Measurements from ENCODE around the gene SERTM2. TPM values are rescaled to one million over a fixed set of nuclear protein-coding genes. Genes with fewer than 3 reads are reported as not detected.

The SERTM2 gene
- total RNA-seq: not detected
- polyA plus RNA-seq: not detected

GRCh38 chrX:111511477-111511876 lies at the start of gene SERTM2:
Gene SERTM2, plus strand, starts transcription at chrX:111511645. Its CDS starts 7,213 bp downstream, at chrX:111518858.
- ATAC-seq (ENCODE audit: low read depth in 2 of 2) (no peak), DNase-seq (no peak)
- peaks cover 0 to 4% (median 0%) of the 10 kb centered on the region in 7 donors for H3K9me3 Mint-ChIP-seq
- no peaks in the 10 kb centered on the region for H3K27me3 ChIP-seq (ENCODE audit: control insufficient read depth, insufficient read depth, low read length)
- H3K9me3 ChIP-seq (ENCODE audit: control insufficient read depth in 2 of 2, low read length in 2 of 2): no peaks in the 10 kb centered on the region
- no peak within 1 kb of the TSS for H3K27ac ChIP-seq (ENCODE audit: insufficient read depth, low read length, poor library complexity, severe bottlenecking)
- no peak within 1 kb of the TSS for H3K4me3 ChIP-seq (ENCODE audit: low read depth, low read length)
- H3K27ac Mint-ChIP-seq: no peak within 1 kb of the TSS
- H3K4me3 Mint-ChIP-seq: no peak within 1 kb of the TSS
- no peaks in the 10 kb centered on the region for H3K4me1 ChIP-seq (ENCODE audit: control insufficient read depth, insufficient read depth, low read length, poor library complexity, severe bottlenecking)
- no peaks in the 10 kb centered on the region for H3K27me3 Mint-ChIP-seq
- no peaks in the 10 kb centered on the region for H3K36me3 Mint-ChIP-seq
- H3K36me3 ChIP-seq (ENCODE audit: control insufficient read depth, insufficient read depth, low read length): no peaks in the 10 kb centered on the region
- H3K4me1 Mint-ChIP-seq: no peaks in the 10 kb centered on the region

GRCh38 chrX:111465669-111466068 lies 45.8 kb upstream of the SERTM2 start:
- Mint-ChIP-seq H3K27ac (no peak overlapping the region), H3K27me3 (no peaks in the 10 kb centered on the region), H3K4me1 (no peaks in the 10 kb centered on the region), H3K4me3 (no peak overlapping the region), H3K36me3 (no peaks in the 10 kb centered on the region), H3K9me3 (peaks cover 0 to 4% (median 0%) of the 10 kb centered on the region in 7 donors)
- H3K4me1 ChIP-seq (ENCODE audit: control insufficient read depth, insufficient read depth, low read length, poor library complexity, severe bottlenecking): no peaks in the 10 kb centered on the region
- ATAC-seq (ENCODE audit: low read depth in 2 of 2) (no peak), DNase-seq (no peak)
- no peak overlapping the region for H3K4me3 ChIP-seq (ENCODE audit: low read depth, low read length)
- H3K27ac ChIP-seq (ENCODE audit: insufficient read depth, low read length, poor library complexity, severe bottlenecking): no peak overlapping the region
- H3K36me3 ChIP-seq (ENCODE audit: control insufficient read depth, insufficient read depth, low read length): no peaks in the 10 kb centered on the region
- no peaks in the 10 kb centered on the region for H3K27me3 ChIP-seq (ENCODE audit: control insufficient read depth, insufficient read depth, low read length)
- H3K9me3 ChIP-seq (ENCODE audit: control insufficient read depth in 2 of 2, low read length in 2 of 2): no peaks in the 10 kb centered on the region

- Histone ChIP-seq H3K4me3 (ENCODE audit: low read depth, low read length) (no peak overlapping the region), H3K27me3 (ENCODE audit: control insufficient read depth, insufficient read depth, low read length) (no peaks in the 10 kb centered on the region), H3K36me3 (ENCODE audit: control insufficient read depth, insufficient read depth, low read length) (no peaks in the 10 kb centered on the region), H3K4me1 (ENCODE audit: control insufficient read depth, insufficient read depth, low read length, poor library complexity, severe bottlenecking) (no peaks in the 10 kb centered on the region), H3K9me3 (ENCODE audit: control insufficient read depth in 2 of 2, low read length in 2 of 2) (no peaks in the 10 kb centered on the region), H3K27ac (ENCODE audit: insufficient read depth, low read length, poor library complexity, severe bottlenecking) (no peak overlapping the region)
- H3K4me1 Mint-ChIP-seq: no peaks in the 10 kb centered on the region
- peaks cover 0 to 4% (median 0%) of the 10 kb centered on the region in 7 donors for H3K9me3 Mint-ChIP-seq
- ATAC-seq (ENCODE audit: low read depth in 2 of 2): no peak
- no peak overlapping the region for H3K4me3 Mint-ChIP-seq
- no peaks in the 10 kb centered on the region for H3K27me3 Mint-ChIP-seq
- H3K36me3 Mint-ChIP-seq: no peaks in the 10 kb centered on the region
- no peak for DNase-seq
- no peak overlapping the region for H3K27ac Mint-ChIP-seq
Observed at GRCh38 chrX:111467896-111468295, 43.5 kb upstream of the SERTM2 start.

GRCh38 chrX:111470681-111471403 lies 40.6 kb upstream of the SERTM2 start:
- no peaks in the 10 kb centered on the region for H3K4me1 Mint-ChIP-seq
- ATAC-seq (ENCODE audit: low read depth in 2 of 2) (no peak), DNase-seq (no peak)
- H3K4me3 ChIP-seq (ENCODE audit: low read depth, low read length): no peak overlapping the region
- H3K36me3 Mint-ChIP-seq: no peaks in the 10 kb centered on the region
- H3K36me3 ChIP-seq (ENCODE audit: control insufficient read depth, insufficient read depth, low read length): no peaks in the 10 kb centered on the region
- no peak overlapping the region for H3K4me3 Mint-ChIP-seq
- H3K27ac ChIP-seq (ENCODE audit: insufficient read depth, low read length, poor library complexity, severe bottlenecking): no peak overlapping the region
- H3K9me3 ChIP-seq (ENCODE audit: control insufficient read depth in 2 of 2, low read length in 2 of 2): no peaks in the 10 kb centered on the region
- peaks cover 0 to 4% (median 0%) of the 10 kb centered on the region in 7 donors for H3K9me3 Mint-ChIP-seq
- no peaks in the 10 kb centered on the region for H3K4me1 ChIP-seq (ENCODE audit: control insufficient read depth, insufficient read depth, low read length, poor library complexity, severe bottlenecking)
- no peaks in the 10 kb centered on the region for H3K27me3 Mint-ChIP-seq
- no peaks in the 10 kb centered on the region for H3K27me3 ChIP-seq (ENCODE audit: control insufficient read depth, insufficient read depth, low read length)
- no peak overlapping the region for H3K27ac Mint-ChIP-seq

DNA sequence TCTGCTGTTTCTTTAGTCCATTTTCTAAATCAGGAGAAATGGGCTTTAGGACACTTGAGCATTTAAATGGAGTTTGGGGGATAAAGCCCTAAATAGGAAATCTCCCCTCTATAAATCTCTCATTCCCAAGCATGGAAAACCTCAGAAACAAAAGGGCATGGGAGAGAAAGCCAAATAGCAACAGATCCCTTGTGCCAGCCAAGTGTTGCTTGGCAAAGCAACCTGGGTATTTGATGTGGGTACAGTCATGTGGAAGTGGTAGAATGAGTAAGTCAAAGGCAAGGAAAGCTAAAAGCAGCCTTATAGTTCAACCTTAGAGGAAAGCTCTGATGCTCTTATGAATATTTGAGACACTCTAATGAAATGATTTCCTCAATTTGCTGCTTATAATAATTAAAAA lies 29.5 kb upstream of the SERTM2 start:
- DNase-seq (no peak), ATAC-seq (ENCODE audit: low read depth in 2 of 2) (no peak)
- H3K27me3 Mint-ChIP-seq: no peaks in the 10 kb centered on the region
- no peak overlapping the region for H3K27ac Mint-ChIP-seq
- H3K4me1 Mint-ChIP-seq: no peaks in the 10 kb centered on the region
- Histone ChIP-seq H3K4me1 (ENCODE audit: control insufficient read depth, insufficient read depth, low read length, poor library complexity, severe bottlenecking) (no peaks in the 10 kb centered on the region), H3K27ac (ENCODE audit: insufficient read depth, low read length, poor library complexity, severe bottlenecking) (no peak overlapping the region), H3K36me3 (ENCODE audit: control insufficient read depth, insufficient read depth, low read length) (no peaks in the 10 kb centered on the region), H3K4me3 (ENCODE audit: low read depth, low read length) (no peak overlapping the region), H3K27me3 (ENCODE audit: control insufficient read depth, insufficient read depth, low read length) (no peaks in the 10 kb centered on the region), H3K9me3 (ENCODE audit: control insufficient read depth in 2 of 2, low read length in 2 of 2) (no peaks in the 10 kb centered on the region)
- peaks cover 0 to 10% (median 1%) of the 10 kb centered on the region in 7 donors for H3K9me3 Mint-ChIP-seq
- H3K4me3 Mint-ChIP-seq: no peak overlapping the region
- H3K36me3 Mint-ChIP-seq: no peaks in the 10 kb centered on the region

- Mint-ChIP-seq H3K9me3 (peaks cover 0 to 14% (median 0%) of the 10 kb centered on the region in 7 donors), H3K36me3 (no peaks in the 10 kb centered on the region), H3K4me1 (no peaks in the 10 kb centered on the region), H3K27me3 (no peaks in the 10 kb centered on the region), H3K4me3 (no peak overlapping the region), H3K27ac (no peak overlapping the region)
- Histone ChIP-seq H3K4me1 (ENCODE audit: control insufficient read depth, insufficient read depth, low read length, poor library complexity, severe bottlenecking) (no peaks in the 10 kb centered on the region), H3K27ac (ENCODE audit: insufficient read depth, low read length, poor library complexity, severe bottlenecking) (no peak overlapping the region), H3K36me3 (ENCODE audit: control insufficient read depth, insufficient read depth, low read length) (no peaks in the 10 kb centered on the region), H3K27me3 (ENCODE audit: control insufficient read depth, insufficient read depth, low read length) (no peaks in the 10 kb centered on the region), H3K9me3 (ENCODE audit: control insufficient read depth in 2 of 2, low read length in 2 of 2) (no peaks in the 10 kb centered on the region), H3K4me3 (ENCODE audit: low read depth, low read length) (no peak overlapping the region)
- no peak for DNase-seq
- ATAC-seq (ENCODE audit: low read depth in 2 of 2): no peak
Observed at GRCh38 chrX:111483135-111483534, 28.3 kb upstream of the SERTM2 start.

- Histone ChIP-seq H3K9me3 (ENCODE audit: control insufficient read depth in 2 of 2, low read length in 2 of 2) (no peaks in the 10 kb centered on the region), H3K27ac (ENCODE audit: insufficient read depth, low read length, poor library complexity, severe bottlenecking) (no peak overlapping the region), H3K4me1 (ENCODE audit: control insufficient read depth, insufficient read depth, low read length, poor library complexity, severe bottlenecking) (no peaks in the 10 kb centered on the region), H3K4me3 (ENCODE audit: low read depth, low read length) (no peak overlapping the region), H3K36me3 (ENCODE audit: control insufficient read depth, insufficient read depth, low read length) (no peaks in the 10 kb centered on the region), H3K27me3 (ENCODE audit: control insufficient read depth, insufficient read depth, low read length) (no peaks in the 10 kb centered on the region)
- no peaks in the 10 kb centered on the region for H3K27me3 Mint-ChIP-seq
- ATAC-seq (ENCODE audit: low read depth in 2 of 2) (no peak), DNase-seq (no peak)
- H3K9me3 Mint-ChIP-seq: peaks cover 0 to 11% (median 0%) of the 10 kb centered on the region in 7 donors
- H3K36me3 Mint-ChIP-seq: no peaks in the 10 kb centered on the region
- no peak overlapping the region for H3K27ac Mint-ChIP-seq
- no peak overlapping the region for H3K4me3 Mint-ChIP-seq
- no peaks in the 10 kb centered on the region for H3K4me1 Mint-ChIP-seq
Observed at GRCh38 chrX:111483881-111484280, 27.6 kb upstream of the SERTM2 start.

DNA sequence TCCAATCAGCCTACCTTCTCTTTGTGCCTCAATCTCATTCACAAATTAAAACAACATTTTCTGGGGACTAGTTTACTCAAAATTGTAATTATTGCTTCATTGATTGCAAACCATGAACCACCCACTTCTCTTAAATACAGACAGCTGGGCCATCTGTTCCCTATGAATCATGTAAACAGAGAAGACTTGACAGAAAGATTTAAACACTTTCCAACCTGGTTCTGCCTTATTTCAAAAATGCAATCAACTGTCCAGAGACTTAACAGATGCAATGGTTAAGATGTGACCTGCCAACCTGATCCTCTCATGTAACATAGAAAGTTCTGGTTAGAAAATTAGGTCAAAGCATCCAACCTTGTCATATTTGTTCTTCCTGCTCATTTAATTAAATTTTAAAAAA lies 20.8 kb upstream of the SERTM2 start:
- Mint-ChIP-seq H3K27me3 (no peaks in the 10 kb centered on the region), H3K9me3 (peaks cover 0 to 8% (median 0%) of the 10 kb centered on the region in 7 donors), H3K4me1 (no peaks in the 10 kb centered on the region), H3K4me3 (no peak overlapping the region), H3K36me3 (no peaks in the 10 kb centered on the region), H3K27ac (no peak overlapping the region)
- Histone ChIP-seq H3K4me3 (ENCODE audit: low read depth, low read length) (no peak overlapping the region), H3K9me3 (ENCODE audit: control insufficient read depth in 2 of 2, low read length in 2 of 2) (no peaks in the 10 kb centered on the region), H3K4me1 (ENCODE audit: control insufficient read depth, insufficient read depth, low read length, poor library complexity, severe bottlenecking) (no peaks in the 10 kb centered on the region), H3K27ac (ENCODE audit: insufficient read depth, low read length, poor library complexity, severe bottlenecking) (no peak overlapping the region), H3K27me3 (ENCODE audit: control insufficient read depth, insufficient read depth, low read length) (no peaks in the 10 kb centered on the region), H3K36me3 (ENCODE audit: control insufficient read depth, insufficient read depth, low read length) (no peaks in the 10 kb centered on the region)
- ATAC-seq (ENCODE audit: low read depth in 2 of 2) (no peak), DNase-seq (no peak)
